ENCODE results near the gene OTOG.

The OTOG gene

DNA sequence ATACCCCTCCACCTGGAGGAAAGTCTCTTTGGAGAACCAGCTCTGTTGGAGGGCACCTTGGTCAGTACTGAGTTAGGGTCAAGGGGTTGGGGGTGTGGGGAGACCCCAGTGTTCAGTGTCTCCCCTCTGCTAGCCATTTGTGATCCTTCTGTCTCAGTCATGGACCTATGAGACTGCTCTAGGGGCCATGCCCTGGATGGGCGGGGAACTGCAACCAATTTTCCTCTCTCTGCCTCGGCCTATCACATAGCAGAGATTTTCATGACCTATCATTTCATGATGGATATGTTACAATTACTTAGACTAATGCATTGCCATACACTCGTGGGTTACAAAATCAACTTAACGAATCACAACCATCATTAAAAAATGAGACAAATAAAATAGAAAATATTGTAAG is 7.4 kb downstream of the OTOG start:
- peak; percentile 20 for DNase-seq
- H3K9me3 Mint-ChIP-seq = no peaks in the 10 kb centered on the region
- H3K36me3 Mint-ChIP-seq (ENCODE audit: low read depth) = no peaks in the 10 kb centered on the region
- H3K4me1 Mint-ChIP-seq (ENCODE audit: low read depth) = peaks cover 6% of the 10 kb centered on the region
- no peak overlapping the region for H3K27ac Mint-ChIP-seq
- no peak overlapping the region for H3K4me3 Mint-ChIP-seq
- peaks cover 22% of the 10 kb centered on the region for H3K27me3 Mint-ChIP-seq

DNA sequence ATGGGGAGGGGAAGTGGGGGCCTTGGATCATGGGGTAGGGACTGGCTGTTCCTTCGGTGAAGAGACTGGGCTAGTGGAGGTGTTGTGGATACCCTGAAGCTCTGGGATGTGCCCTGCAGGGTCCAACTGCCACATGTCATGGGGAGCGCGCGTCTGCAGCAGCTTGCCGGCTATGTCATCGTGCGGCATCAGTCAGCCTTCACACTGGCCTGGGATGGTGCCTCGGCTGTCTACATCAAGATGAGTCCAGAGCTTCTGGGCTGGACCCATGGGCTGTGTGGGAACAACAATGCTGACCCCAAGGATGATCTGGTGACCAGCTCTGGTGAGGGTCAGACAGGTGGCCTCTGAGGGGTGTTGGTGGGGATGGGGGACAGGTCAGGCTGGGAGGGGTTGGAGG is 9.9 kb downstream of the OTOG start:
- no peak overlapping the region for H3K4me3 Mint-ChIP-seq
- no peak overlapping the region for H3K27ac Mint-ChIP-seq
- H3K9me3 Mint-ChIP-seq = no peaks in the 10 kb centered on the region
- H3K4me1 Mint-ChIP-seq (ENCODE audit: low read depth) = no peaks in the 10 kb centered on the region
- peaks cover 20% of the 10 kb centered on the region for H3K27me3 Mint-ChIP-seq
- H3K36me3 Mint-ChIP-seq (ENCODE audit: low read depth) = no peaks in the 10 kb centered on the region
- DNase-seq = no peak

DNA sequence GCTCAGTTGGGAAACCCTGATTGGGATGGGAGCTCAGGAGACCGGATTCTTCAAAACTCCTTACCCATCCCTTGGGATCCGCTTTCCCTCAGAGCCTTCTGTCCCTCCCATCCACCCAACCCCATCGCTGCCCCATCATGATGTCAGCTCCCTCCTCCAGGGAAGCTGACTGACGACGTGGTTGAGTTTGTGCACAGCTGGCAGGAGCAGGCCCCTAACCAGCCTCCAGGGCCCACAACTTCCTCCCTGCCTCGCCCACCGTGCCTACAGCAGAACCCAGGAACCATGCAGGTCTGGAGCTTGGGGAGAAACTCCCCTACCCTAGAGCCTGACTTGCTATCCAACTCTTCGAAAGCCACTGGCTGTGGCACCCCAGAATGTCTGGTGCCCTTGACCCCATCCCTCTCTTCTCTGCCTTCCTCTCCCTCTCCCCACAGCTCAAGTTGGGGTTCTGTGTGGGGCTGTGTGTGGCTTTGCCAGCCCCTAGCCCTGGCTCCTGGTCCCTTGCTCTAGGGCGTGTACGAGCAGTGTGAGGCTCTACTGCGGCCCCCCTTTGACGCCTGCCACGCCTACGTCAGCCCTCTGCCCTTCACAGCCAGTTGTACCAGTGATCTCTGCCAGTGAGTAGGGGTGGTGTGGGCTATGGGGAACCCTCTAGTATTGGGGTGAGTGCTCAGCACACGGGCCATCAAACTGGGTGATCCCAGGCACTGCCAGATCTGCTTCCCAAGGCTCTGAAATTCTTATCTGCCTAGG is 11.1 kb downstream of the OTOG start:
- Mint-ChIP-seq H3K27me3 (peaks cover 20% of the 10 kb centered on the region), H3K27ac (no peak overlapping the region), H3K36me3 (ENCODE audit: low read depth) (no peaks in the 10 kb centered on the region), H3K4me1 (ENCODE audit: low read depth) (no peaks in the 10 kb centered on the region), H3K9me3 (no peaks in the 10 kb centered on the region), H3K4me3 (no peak overlapping the region)
- DNase-seq = peak; percentile 17

DNA sequence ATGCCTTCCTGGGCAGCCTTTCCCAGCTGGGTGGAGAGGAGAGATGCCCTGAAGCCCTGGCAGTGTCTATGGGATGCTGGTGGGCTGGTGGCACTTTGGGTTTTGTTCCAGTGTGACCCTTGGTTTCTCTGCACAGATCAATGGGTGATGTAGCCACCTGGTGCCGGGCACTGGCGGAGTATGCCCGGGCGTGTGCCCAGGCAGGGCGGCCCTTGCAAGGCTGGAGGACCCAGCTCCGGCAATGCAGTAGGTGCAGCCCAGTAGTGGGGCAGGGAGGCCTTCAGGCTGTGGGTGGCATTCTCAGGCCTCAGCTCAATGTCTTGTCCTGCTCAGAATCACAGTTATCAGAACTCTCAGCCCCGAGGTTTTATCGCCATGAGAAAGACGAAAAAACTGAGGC is 11.9 kb downstream of the OTOG start:
- no peaks in the 10 kb centered on the region for H3K9me3 Mint-ChIP-seq
- no peak for DNase-seq
- H3K27me3 Mint-ChIP-seq = peaks cover 20% of the 10 kb centered on the region
- H3K27ac Mint-ChIP-seq = no peak overlapping the region
- no peak overlapping the region for H3K4me3 Mint-ChIP-seq
- H3K4me1 Mint-ChIP-seq (ENCODE audit: low read depth) = no peaks in the 10 kb centered on the region
- no peaks in the 10 kb centered on the region for H3K36me3 Mint-ChIP-seq (ENCODE audit: low read depth)

DNA sequence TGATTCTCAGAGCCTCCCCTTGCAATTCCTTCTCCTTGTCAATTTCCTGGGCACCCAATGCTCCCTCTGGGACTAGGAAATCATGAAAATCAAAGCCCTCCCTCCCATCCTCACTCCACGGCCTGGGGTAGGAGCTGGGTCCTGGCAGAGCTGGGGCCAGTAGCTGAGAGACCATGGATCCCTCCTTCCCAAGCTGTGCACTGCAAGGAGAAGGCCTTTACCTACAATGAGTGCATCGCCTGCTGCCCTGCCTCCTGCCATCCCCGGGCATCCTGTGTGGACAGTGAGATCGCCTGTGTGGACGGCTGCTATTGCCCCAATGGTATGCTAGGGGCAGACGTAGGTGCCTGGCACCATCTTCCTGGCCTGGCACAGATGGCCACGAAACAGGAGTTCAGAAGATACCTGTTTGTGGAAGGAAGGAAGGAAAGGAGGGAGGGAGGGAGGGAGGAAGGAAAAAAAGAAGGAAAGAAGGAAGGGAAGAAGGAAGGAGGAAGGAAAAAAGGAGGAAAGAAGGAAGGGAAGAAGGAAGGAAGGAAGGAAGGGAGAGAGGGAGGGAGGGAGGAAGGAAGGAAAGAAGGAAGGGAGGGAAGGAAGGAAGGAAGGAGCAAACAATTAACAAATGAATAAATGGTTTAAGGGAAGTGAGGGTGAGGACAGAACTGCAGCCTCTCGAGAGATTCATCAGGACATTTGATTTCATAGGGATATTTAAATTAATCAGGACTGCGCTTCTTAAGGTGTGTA is 12.5 kb downstream of the OTOG start:
- Mint-ChIP-seq H3K27me3 (peaks cover 20% of the 10 kb centered on the region), H3K27ac (no peak overlapping the region), H3K36me3 (ENCODE audit: low read depth) (no peaks in the 10 kb centered on the region), H3K4me1 (ENCODE audit: low read depth) (no peaks in the 10 kb centered on the region), H3K4me3 (no peak overlapping the region), H3K9me3 (no peaks in the 10 kb centered on the region)
- no peak for DNase-seq

DNA sequence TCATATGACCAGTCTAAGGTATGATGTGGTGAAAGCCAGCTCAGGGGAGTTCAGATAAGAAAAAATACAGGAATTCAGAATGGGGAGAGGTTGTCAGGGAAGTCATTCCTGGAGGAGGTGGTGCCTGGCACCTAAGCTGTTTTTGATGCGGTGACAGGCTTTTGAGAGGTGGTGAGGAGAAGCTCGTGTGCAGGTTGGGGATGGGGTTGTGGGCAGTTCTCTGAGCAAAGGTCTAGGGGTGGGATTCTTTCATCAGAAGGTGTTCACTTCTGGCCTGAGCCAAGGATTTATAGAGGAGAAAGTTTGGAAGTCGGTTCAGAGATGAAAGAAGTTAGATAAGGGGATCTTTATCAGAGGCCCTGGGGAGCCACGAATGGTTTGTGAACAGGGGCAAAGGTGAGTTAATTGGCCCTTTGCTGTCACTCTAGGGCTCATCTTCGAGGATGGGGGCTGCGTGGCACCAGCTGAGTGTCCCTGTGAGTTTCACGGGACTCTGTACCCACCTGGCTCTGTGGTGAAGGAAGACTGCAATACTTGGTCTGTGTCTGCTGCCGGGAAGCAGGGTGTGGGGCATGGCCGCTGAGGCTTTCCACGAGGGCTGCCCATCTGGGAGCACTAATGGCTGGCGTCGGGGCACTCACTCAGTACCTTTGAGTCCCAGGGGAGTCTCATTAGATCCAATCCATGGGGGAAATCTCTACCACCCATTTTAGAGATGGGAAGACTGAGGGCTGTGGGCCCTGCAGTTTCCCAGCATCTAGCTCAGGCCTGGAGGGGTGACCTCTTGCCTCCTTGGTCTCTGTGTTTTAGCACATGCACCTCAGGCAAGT is 13.4 kb downstream of the OTOG start:
- Mint-ChIP-seq H3K4me3 (no peak overlapping the region), H3K4me1 (ENCODE audit: low read depth) (no peaks in the 10 kb centered on the region), H3K27ac (no peak overlapping the region), H3K27me3 (peaks cover 20% of the 10 kb centered on the region), H3K9me3 (no peaks in the 10 kb centered on the region), H3K36me3 (ENCODE audit: low read depth) (no peaks in the 10 kb centered on the region)
- DNase-seq = no peak

DNA sequence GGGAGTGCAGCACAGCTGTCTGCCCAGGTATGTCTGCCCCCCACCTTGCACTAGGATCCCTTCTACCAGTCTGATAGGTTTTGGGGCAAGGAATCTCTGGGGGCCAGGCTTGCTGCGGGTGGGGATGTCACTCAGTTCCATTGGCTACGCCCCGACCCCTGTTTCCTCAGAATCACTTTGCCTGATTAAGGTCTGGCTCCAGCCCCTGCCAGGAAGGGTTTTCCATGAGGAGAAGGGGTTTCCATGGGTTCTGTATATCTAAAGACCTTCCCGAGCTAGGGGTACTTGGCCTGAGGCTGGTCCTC is 14.0 kb downstream of the OTOG start:
- Mint-ChIP-seq H3K4me3 (no peak overlapping the region), H3K27me3 (peaks cover 19% of the 10 kb centered on the region), H3K4me1 (ENCODE audit: low read depth) (no peaks in the 10 kb centered on the region), H3K9me3 (no peaks in the 10 kb centered on the region), H3K36me3 (ENCODE audit: low read depth) (no peaks in the 10 kb centered on the region), H3K27ac (no peak overlapping the region)
- DNase-seq = no peak

DNA sequence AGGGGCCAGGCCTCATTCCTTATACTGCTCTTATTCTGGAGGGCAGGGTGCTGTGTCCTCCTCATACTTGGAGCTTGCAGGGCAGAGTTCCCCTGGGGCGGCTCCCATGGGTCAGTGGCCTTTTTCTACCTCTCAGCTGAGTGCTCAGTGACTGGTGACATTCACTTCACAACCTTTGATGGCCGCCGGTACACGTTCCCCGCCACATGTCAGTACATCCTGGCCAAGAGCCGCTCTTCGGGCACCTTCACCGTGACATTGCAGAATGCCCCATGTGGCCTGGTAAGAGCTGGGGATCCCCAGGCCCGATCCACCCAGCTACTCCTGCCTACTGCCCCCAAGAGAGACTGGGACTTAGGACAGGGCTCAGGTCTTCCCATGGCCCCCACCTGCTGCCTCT is 14.5 kb downstream of the OTOG start:
- Mint-ChIP-seq H3K27ac (no peak overlapping the region), H3K36me3 (ENCODE audit: low read depth) (no peaks in the 10 kb centered on the region), H3K27me3 (peaks cover 15% of the 10 kb centered on the region)

DNA sequence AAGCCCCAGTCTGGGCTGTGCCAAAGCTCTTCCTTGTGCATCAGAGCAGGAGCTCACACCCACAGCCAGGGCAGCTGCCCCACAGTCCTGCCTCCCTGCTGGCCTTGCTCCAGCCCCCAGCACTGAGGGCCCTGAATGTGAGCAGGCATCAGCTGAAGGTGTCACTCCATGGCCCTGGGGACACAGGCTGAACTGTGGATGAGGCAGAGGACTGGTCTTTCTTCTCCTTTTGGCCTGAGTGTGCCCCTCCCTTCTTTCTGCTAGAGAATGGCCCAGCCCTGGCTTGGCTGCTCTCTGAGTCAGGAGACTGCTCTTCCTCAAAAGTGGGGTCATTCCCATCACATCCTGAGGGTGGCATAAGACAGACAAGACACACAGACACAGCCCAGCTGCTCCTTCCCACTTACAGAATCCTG is 16.2 kb downstream of the OTOG start:
- Mint-ChIP-seq H3K36me3 (ENCODE audit: low read depth) (no peaks in the 10 kb centered on the region), H3K27me3 (peaks cover 2% of the 10 kb centered on the region), H3K4me3 (no peak overlapping the region), H3K27ac (no peak overlapping the region), H3K9me3 (no peaks in the 10 kb centered on the region), H3K4me1 (ENCODE audit: low read depth) (no peaks in the 10 kb centered on the region)
- DNase-seq = no peak

More for the DNA sequence above, 14.5 kb downstream of the OTOG start:
- no peaks in the 10 kb centered on the region for H3K9me3 Mint-ChIP-seq
- H3K4me1 Mint-ChIP-seq (ENCODE audit: low read depth) = no peaks in the 10 kb centered on the region
- no peak overlapping the region for H3K4me3 Mint-ChIP-seq
- DNase-seq = no peak

DNA sequence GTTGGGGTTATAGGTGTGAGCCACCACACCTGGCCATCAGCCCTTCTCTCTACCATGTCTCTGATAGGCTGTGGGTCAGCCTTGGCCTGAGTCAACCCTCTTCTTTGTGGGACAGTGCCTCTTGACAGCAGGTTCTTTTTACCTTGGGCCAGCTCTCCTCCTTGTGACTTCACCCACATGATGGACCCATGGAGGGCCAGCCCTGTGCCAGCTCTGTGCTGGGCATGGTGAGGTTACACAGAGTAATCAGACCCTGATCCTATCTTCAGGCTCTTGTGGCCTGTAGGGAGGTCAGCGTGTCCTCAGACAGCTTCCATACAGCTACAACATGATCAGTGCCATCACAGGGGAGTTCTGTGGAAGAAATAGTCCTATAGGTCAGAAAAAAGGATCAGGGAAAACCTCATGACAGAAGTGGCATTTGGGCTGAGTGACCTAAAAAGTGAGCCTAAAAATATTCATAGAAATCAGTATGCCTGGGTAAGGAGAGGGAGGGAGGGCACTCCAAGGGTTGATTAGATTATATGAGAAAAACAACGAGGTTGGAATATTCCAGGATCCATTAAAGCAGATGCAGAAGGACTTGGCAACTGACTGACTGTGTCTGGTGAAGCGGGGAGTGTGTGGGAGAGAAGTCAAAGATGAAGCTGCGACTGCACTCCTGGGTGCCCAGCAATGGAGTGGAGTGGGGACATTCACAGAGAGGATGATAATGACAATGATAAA is 17.1 kb downstream of the OTOG start:
- Mint-ChIP-seq H3K4me3 (no peak overlapping the region), H3K4me1 (ENCODE audit: low read depth) (no peaks in the 10 kb centered on the region), H3K36me3 (ENCODE audit: low read depth) (no peaks in the 10 kb centered on the region), H3K27me3 (no peaks in the 10 kb centered on the region), H3K9me3 (no peaks in the 10 kb centered on the region), H3K27ac (no peak overlapping the region)
- DNase-seq = no peak

DNA sequence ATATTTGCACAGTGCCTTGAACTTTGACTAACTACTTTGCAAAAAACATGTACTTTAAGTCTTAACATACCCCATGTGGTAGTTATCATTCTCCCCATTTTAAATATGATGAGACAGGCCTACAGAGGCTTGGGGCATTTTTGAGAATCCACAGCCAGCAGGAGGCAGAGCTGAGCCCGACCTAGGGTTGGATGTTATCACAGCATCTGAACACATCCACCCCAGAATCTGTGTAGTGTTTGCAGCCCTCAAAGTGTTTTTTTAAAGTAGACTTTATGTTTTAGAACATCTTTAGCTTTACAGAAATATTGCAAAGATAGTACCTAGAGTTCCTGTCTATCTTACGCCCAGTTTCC is 17.6 kb downstream of the OTOG start:
- no peak for DNase-seq
- Mint-ChIP-seq H3K27me3 (no peaks in the 10 kb centered on the region), H3K27ac (no peak overlapping the region), H3K4me3 (no peak overlapping the region), H3K9me3 (no peaks in the 10 kb centered on the region), H3K4me1 (ENCODE audit: low read depth) (no peaks in the 10 kb centered on the region), H3K36me3 (ENCODE audit: low read depth) (no peaks in the 10 kb centered on the region)

DNA sequence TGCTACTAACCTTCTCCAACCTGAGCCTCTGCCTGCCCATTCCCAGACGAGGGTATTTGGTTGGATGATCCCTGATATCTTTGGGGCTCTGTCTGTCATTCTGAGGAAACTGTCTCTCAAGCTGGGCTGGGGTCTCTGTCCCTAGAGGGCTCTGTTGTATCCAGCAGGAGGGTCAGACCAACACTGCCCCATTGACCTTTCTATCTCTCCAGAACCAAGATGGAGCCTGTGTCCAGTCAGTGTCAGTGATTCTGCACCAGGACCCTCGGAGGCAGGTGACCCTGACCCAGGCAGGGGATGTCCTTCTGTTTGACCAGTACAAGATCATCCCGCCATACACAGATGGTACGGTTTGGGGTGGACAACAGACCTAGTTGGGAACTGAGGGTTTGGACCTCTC is 21.9 kb downstream of the OTOG start:
- Mint-ChIP-seq H3K9me3 (no peaks in the 10 kb centered on the region), H3K4me3 (no peak overlapping the region), H3K27me3 (no peaks in the 10 kb centered on the region), H3K4me1 (ENCODE audit: low read depth) (peaks cover 2% of the 10 kb centered on the region), H3K36me3 (ENCODE audit: low read depth) (no peaks in the 10 kb centered on the region), H3K27ac (no peak overlapping the region)
- DNase-seq = no peak

DNA sequence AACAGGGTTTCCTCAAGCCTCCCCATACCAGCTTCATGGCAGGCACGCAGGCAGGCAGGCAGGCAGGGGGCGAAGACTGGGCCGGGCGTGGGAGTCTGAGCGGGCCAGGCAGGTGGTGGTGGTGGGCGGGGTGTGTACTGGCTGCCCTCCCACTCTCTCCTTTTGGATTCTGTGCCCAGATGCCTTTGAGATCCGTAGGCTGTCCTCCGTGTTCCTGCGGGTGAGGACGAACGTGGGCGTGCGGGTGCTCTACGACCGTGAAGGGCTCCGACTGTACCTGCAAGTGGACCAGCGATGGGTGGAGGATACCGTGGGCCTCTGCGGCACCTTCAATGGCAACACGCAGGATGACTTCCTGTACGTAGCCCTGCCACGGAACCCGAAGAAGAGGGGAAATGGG is 23.0 kb downstream of the OTOG start:
- peaks cover 2% of the 10 kb centered on the region for H3K4me1 Mint-ChIP-seq (ENCODE audit: low read depth)
- H3K4me3 Mint-ChIP-seq = no peak overlapping the region
- H3K27me3 Mint-ChIP-seq = no peaks in the 10 kb centered on the region
- no peak overlapping the region for H3K27ac Mint-ChIP-seq
- DNase-seq = no peak
- H3K9me3 Mint-ChIP-seq = no peaks in the 10 kb centered on the region
- H3K36me3 Mint-ChIP-seq (ENCODE audit: low read depth) = no peaks in the 10 kb centered on the region

DNA sequence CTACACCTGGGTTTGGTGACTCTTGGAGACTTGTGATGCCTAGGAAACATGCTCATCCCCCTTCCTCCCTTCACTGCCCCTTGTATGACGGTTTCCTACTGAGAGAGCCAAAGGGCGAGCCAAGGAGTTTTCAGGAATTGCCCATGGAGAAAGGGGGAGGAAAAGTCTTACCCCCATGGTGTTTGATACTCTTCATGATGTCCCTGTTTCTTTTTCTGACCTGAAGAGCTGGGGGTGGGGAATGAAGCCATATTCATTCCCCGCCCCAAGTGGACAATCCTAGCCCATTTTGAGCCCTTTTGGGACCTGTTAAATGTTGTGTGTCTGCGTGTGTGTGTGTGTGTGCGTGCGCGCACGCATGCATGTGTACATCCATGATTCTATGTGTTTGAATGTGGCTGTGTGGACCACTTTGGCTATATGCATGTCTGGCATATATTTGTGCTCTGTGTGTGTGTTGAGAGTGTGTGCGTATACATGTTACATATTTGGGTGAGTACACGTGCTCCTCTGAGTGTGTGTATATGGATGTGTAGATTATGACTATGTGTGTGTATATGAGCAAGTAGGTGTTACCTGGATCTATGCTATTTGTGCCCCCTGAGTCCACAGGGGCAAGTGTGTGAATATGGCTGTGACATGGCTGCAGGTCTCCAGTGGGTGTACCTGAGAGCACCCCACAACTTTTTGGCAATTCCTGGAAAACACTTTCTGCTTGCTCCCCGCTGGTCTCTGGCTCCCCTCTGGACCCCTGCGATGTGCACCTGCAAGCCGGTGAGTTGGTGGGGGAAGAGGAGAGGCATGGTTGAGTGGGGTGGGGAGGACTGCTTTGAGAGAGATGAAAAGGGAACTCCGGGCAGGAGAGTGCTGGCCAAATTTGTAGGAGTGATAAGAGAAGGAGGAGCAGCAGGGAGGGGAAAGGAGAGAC is 24.6 kb downstream of the OTOG start:
- H3K27me3 Mint-ChIP-seq = no peaks in the 10 kb centered on the region
- H3K4me1 Mint-ChIP-seq (ENCODE audit: low read depth) = peaks cover 2% of the 10 kb centered on the region
- no peak for DNase-seq
- H3K36me3 Mint-ChIP-seq (ENCODE audit: low read depth) = no peaks in the 10 kb centered on the region
- no peak overlapping the region for H3K27ac Mint-ChIP-seq
- H3K9me3 Mint-ChIP-seq = no peaks in the 10 kb centered on the region
- no peak overlapping the region for H3K4me3 Mint-ChIP-seq

Data from activated T-cell treated with anti-CD3 and anti-CD28 coated beads, Interleukin-2, amount 50 U/mL, for 24 hours (primary cell).